Natural killer cell (primary cell): ENCODE results near the gene LAMA1. TPM values are rescaled to one million over a fixed set of nuclear protein-coding genes. Genes with fewer than 3 reads are reported as not detected.

ENCODE experiments used
- ATAC-seq, 3 donors: fragments of 150-1000 bp in 2 of 3; fragments of 200-7000 bp in 1 of 3; cut with Tn5 transposase; 1 replicate in 1 of 3; 2 replicates in 2 of 3; pipeline ENCODE4 v1.10.0; 2021; ENCODE audit warnings: mild to moderate bottlenecking in 2 of 3, moderate library complexity in 2 of 3
- DNase-seq, 2 donors: peaks; one replicate each; pipeline versions ENCODE4 v3.0.0 to v3.0.0-alpha.2; 2013 to 2021; ENCODE audit warnings: mixed read lengths in 1 of 2
- H3K27ac ChIP-seq: one replicate; pipeline ENCODE4 v1.5.1; 2013; ENCODE audit warnings: mild to moderate bottlenecking, low read length
- H3K27me3 ChIP-seq: one replicate; pipeline ENCODE4 v1.6.1; 2013; ENCODE audit warnings: low read length; ENCODE audit not compliant: control insufficient read depth, insufficient read depth
- H3K36me3 ChIP-seq: one replicate; pipeline ENCODE4 v1.6.1; 2013; ENCODE audit warnings: low read length; ENCODE audit not compliant: control insufficient read depth, insufficient read depth
- H3K4me1 ChIP-seq: one replicate; pipeline ENCODE4 v1.6.1; 2013; ENCODE audit warnings: low read length; ENCODE audit not compliant: control insufficient read depth, insufficient read depth
- H3K4me3 ChIP-seq: one replicate; pipeline ENCODE4 v1.5.1; 2013; ENCODE audit warnings: low read length
- H3K9me3 ChIP-seq: one replicate; pipeline ENCODE4 v1.6.1; 2013; ENCODE audit warnings: low read length; ENCODE audit not compliant: control insufficient read depth, insufficient read depth
- H3K27ac Mint-ChIP-seq, 2 donors: one replicate each; pipeline ENCODE4 v1.8.0; 2022; ENCODE audit warnings: mild to moderate bottlenecking in 2 of 2, mixed read lengths in 2 of 2, moderate library complexity in 1 of 2
- H3K27me3 Mint-ChIP-seq, 2 donors: one replicate each; pipeline ENCODE4 v1.8.0; 2022; ENCODE audit warnings: low read depth in 2 of 2, mixed read lengths in 2 of 2
- H3K36me3 Mint-ChIP-seq: one replicate; pipeline ENCODE4 v1.8.0; 2022; ENCODE audit warnings: mixed read lengths
- H3K4me1 Mint-ChIP-seq, 2 donors: one replicate each; pipeline ENCODE4 v1.8.0; 2022; ENCODE audit warnings: mixed read lengths in 2 of 2
- H3K4me3 Mint-ChIP-seq: one replicate; pipeline ENCODE4 v1.8.0; 2022; ENCODE audit warnings: mild to moderate bottlenecking, moderate library complexity, mixed read lengths
- H3K9me3 Mint-ChIP-seq, 2 donors: one replicate each; pipeline ENCODE4 v1.8.0; 2022; ENCODE audit warnings: mixed read lengths in 2 of 2
- WGBS: methylation state at CpG from one replicate; pipeline ENCODE4 v1.1.7; 2013; ENCODE audit warnings: missing lambda C conversion rate; ENCODE audit not compliant: insufficient coverage; 5-methylcytosine and 5-hydroxymethylcytosine counted together
- intact Hi-C: fragments of 100-400 bp; cut with micrococcal nuclease; formaldehyde crosslinking; loops from one replicate; pipeline ENCODE4 v1.14.2; 2022
- total RNA-seq, 4 donors: library from RNA; stranded (reverse); fragments of 120-200 nt in 1 of 4; gene quantifications; one replicate each; pipeline versions ENCODE4 v1.2.3 to v1.2.4, GENCODE V29; 2013 to 2022
- TF ChIP-seq, protein P1 (sequence below): fragments of 200-600 bp; IDR thresholded peaks from one replicate; pipeline ENCODE4 v1.8.0; 2022; ENCODE audit warnings: antibody characterized with exemption

LAMA1 gene
- total RNA-seq, 3 donors from 2014 or later (not counting 1 experiment from before 2014, with no cell fraction given): not detected

DNA sequence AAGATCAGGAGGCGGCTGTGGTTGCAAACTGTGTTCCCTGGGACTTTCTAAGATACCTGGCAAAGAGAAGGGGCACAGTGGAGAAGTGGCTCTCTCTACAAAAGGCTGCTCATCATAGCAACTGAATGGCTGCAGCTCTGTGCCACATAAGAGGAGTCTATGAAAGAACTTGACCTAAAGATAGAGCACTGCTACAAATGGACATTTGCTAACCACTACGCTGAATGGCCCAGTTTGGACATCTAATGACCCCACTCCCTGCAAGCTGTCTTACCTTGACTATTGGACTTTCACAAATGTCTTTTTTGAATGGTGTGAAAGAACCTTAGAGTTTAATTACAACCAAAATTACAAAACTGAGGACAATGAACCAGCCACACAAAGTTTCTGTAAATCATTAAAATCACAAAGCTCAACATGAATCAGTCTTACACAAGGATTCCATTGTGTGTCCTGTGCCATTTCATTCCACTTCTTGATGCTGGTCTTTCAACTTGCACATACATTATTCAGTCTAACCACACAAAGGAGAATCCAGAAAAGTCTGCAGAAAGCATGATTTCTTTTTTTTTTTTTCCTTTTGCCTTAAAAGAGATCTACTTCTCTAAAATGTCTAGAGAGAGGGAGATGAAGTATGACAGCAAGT, 154.0 kb downstream of the LAMA1 start:
- no peaks in the 10 kb centered on the region for H3K4me1 Mint-ChIP-seq
- H3K4me3 ChIP-seq: no peak overlapping the region
- no peak overlapping the region for H3K27ac ChIP-seq
- H3K9me3 ChIP-seq: peaks cover 2% of the 10 kb centered on the region
- ATAC-seq (no peak), DNase-seq (no peak)
- peaks cover 0 to 3% of the 10 kb centered on the region in 2 donors for H3K9me3 Mint-ChIP-seq
- H3K27me3 ChIP-seq: no peaks in the 10 kb centered on the region
- no peaks in the 10 kb centered on the region for H3K36me3 Mint-ChIP-seq
- no peak overlapping the region for H3K4me3 Mint-ChIP-seq
- TF ChIP-seq, protein P1, sequence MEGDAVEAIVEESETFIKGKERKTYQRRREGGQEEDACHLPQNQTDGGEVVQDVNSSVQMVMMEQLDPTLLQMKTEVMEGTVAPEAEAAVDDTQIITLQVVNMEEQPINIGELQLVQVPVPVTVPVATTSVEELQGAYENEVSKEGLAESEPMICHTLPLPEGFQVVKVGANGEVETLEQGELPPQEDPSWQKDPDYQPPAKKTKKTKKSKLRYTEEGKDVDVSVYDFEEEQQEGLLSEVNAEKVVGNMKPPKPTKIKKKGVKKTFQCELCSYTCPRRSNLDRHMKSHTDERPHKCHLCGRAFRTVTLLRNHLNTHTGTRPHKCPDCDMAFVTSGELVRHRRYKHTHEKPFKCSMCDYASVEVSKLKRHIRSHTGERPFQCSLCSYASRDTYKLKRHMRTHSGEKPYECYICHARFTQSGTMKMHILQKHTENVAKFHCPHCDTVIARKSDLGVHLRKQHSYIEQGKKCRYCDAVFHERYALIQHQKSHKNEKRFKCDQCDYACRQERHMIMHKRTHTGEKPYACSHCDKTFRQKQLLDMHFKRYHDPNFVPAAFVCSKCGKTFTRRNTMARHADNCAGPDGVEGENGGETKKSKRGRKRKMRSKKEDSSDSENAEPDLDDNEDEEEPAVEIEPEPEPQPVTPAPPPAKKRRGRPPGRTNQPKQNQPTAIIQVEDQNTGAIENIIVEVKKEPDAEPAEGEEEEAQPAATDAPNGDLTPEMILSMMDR: no peak
- H3K4me1 ChIP-seq: no peaks in the 10 kb centered on the region
- intact Hi-C loops: no loop called here
- no peaks in the 10 kb centered on the region for H3K36me3 ChIP-seq
- 96% methylated on average over 2 of the region's 2 CpGs for WGBS
- no peak overlapping the region for H3K27ac Mint-ChIP-seq
- no peaks in the 10 kb centered on the region for H3K27me3 Mint-ChIP-seq

- intact Hi-C loops: no loop called here
- peaks cover 2% of the 10 kb centered on the region for H3K9me3 ChIP-seq
- no peaks in the 10 kb centered on the region for H3K36me3 ChIP-seq
- Mint-ChIP-seq H3K4me3 (no peak overlapping the region), H3K27ac (no peak overlapping the region), H3K9me3 (peaks cover 0 to 3% of the 10 kb centered on the region in 2 donors), H3K27me3 (no peaks in the 10 kb centered on the region), H3K4me1 (no peaks in the 10 kb centered on the region), H3K36me3 (no peaks in the 10 kb centered on the region)
- ATAC-seq: no peak
- no peaks in the 10 kb centered on the region for H3K4me1 ChIP-seq
- H3K27me3 ChIP-seq: no peaks in the 10 kb centered on the region
- TF ChIP-seq, protein P1: no peak
- no peak overlapping the region for H3K4me3 ChIP-seq
- no peak overlapping the region for H3K27ac ChIP-seq
- 88% methylated on average over 8 of the region's 9 CpGs for WGBS
- DNase-seq: no peak
Observed at GRCh38 chr18:6962571-6963451, 154.8 kb downstream of the LAMA1 start.

DNA sequence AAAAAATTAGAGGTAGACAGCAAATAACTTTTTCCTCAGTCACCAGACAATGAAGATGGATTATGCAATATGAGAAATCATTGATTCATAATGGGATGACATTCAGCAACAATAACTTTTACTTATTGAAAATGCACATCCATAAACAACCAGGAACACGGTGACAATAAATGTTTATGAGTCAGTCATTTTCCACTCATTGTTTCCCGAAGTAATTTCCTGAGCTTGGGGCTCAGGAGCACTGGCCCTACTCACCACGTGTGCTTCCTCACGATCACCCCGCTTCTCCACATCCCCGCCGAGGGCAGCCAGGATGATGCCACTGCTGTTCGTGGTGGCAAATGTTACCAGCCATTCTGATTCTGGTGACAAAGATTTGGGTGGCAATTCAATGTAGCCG, 156.3 kb downstream of the LAMA1 start:
- Histone ChIP-seq H3K4me1 (no peaks in the 10 kb centered on the region), H3K27me3 (no peaks in the 10 kb centered on the region), H3K36me3 (no peaks in the 10 kb centered on the region), H3K9me3 (no peaks in the 10 kb centered on the region), H3K4me3 (no peak overlapping the region), H3K27ac (no peak overlapping the region)
- H3K27me3 Mint-ChIP-seq: no peaks in the 10 kb centered on the region
- H3K4me3 Mint-ChIP-seq: no peak overlapping the region
- no peaks in the 10 kb centered on the region for H3K36me3 Mint-ChIP-seq
- peaks cover 0 to 3% of the 10 kb centered on the region in 2 donors for H3K9me3 Mint-ChIP-seq
- 89% methylated on average over 9 of the region's 9 CpGs for WGBS
- intact Hi-C loops: no loop called here
- no peak overlapping the region for H3K27ac Mint-ChIP-seq
- ATAC-seq: no peak
- DNase-seq: no peak
- TF ChIP-seq, protein P1: no peak
- no peaks in the 10 kb centered on the region for H3K4me1 Mint-ChIP-seq
